ENCODE results near the gene CHCT1.

DNA sequence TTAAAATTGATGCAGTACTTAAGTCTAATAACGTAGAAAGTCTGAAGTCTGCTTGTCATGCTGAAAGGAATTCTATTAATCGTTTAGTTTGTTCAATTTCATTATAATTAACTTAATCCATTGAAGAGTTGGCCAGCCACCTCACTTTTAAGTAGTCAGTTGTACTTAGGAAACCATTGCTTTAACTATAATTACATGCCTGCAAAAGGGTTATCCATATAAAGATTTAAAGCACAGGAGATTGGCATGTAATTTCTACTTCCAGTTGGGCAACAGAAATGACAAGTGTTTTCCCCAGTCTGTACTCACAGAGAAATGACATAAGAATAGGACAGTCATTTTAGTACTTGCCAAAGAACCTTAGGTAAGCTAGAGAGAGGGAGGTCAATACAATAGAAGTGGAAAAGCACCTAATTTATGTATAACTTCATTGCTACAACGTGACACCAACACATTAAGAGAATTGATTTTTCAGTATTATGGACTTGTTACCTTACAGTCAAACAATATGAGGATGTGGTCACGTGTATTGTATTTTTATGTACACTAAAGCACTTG lies 26.7 kb upstream of the CHCT1 start:
- TF ChIP-seq, protein P1, sequence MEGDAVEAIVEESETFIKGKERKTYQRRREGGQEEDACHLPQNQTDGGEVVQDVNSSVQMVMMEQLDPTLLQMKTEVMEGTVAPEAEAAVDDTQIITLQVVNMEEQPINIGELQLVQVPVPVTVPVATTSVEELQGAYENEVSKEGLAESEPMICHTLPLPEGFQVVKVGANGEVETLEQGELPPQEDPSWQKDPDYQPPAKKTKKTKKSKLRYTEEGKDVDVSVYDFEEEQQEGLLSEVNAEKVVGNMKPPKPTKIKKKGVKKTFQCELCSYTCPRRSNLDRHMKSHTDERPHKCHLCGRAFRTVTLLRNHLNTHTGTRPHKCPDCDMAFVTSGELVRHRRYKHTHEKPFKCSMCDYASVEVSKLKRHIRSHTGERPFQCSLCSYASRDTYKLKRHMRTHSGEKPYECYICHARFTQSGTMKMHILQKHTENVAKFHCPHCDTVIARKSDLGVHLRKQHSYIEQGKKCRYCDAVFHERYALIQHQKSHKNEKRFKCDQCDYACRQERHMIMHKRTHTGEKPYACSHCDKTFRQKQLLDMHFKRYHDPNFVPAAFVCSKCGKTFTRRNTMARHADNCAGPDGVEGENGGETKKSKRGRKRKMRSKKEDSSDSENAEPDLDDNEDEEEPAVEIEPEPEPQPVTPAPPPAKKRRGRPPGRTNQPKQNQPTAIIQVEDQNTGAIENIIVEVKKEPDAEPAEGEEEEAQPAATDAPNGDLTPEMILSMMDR (IDR thresholded peaks at IDR 0.05) = no peak
- no peak for TF ChIP-seq EZH2 (IDR thresholded peaks at IDR 0.05; ENCODE audit: borderline replicate concordance, insufficient read depth, low read depth, low read length, poor library complexity, severe bottlenecking)
